Cardiac muscle cell (in vitro differentiated cells and primary cell): Measurements from ENCODE around the gene GCH1. TPM values are rescaled to one million over a fixed set of nuclear protein-coding genes. Genes with fewer than 3 reads are reported as not detected.
A peak's percentile ranks its signal among the peaks of the same experiment; 100 is the strongest.

Source experiments
- DNase-seq, 2 donors: peaks; one replicate each; pipeline versions ENCODE4 v3.0.0 to v3.0.0-alpha.2; 2010 to 2017; ENCODE audit warnings: low read depth in 1 of 2, low spot score in 1 of 2
- H3K27ac ChIP-seq: fragments of 200-600 bp; sonication (generic); 2 replicates; pipeline ENCODE4 v1.5.1; 2016
- H3K27me3 ChIP-seq: fragments of 200-600 bp; sonication (generic); 2 replicates; pipeline ENCODE4 v1.6.0; 2016; ENCODE audit warnings: control low read depth
- H3K36me3 ChIP-seq: fragments of 200-600 bp; sonication (generic); 2 replicates; pipeline ENCODE4 v1.5.1; 2016; ENCODE audit warnings: control low read depth
- H3K4me1 ChIP-seq: fragments of 200-600 bp; sonication (generic); 2 replicates; pipeline ENCODE4 v1.8.1; 2017; ENCODE audit warnings: low read depth, mild to moderate bottlenecking, mixed run types
- H3K4me3 ChIP-seq: fragments of 200-600 bp; sonication (generic); 2 replicates; pipeline ENCODE4 v1.5.1; 2016; ENCODE audit warnings: mild to moderate bottlenecking
- H3K9me3 ChIP-seq: fragments of 200-600 bp; sonication (generic); 2 replicates; pipeline ENCODE4 v1.5.1; 2017; ENCODE audit warnings: low read depth, mild to moderate bottlenecking, control low read depth
- polyA plus RNA-seq: library from polyadenylated mRNA; unstranded; fragments of >200 nt; fragmentation: Nextera tagmentation; extraction: Ambion mirVana; gene quantifications from 2 replicates; pipeline ENCODE4 v1.2.1, GENCODE V29; 2016
- total RNA-seq: library from RNA; depleted of rRNA; stranded (reverse); fragments of >200 nt; gene quantifications from 2 replicates; pipeline ENCODE4 v1.2.3, GENCODE V29; 2016
- TF ChIP-seq, protein P1 (sequence below): IDR thresholded peaks from 2 replicates; pipeline ENCODE4 v1.5.1; 2012; ENCODE audit warnings: low read depth, mild to moderate bottlenecking, low read length

Gene GCH1
- total and polyA plus RNA-seq, 2 experiments from 2014 or later, result 3.0 to 3.5 TPM

GRCh38 chr14:54816450-54816849, 86.2 kb downstream of the GCH1 start:
- no peaks in the 10 kb centered on the region for H3K9me3 ChIP-seq
- no peaks in the 10 kb centered on the region for H3K4me1 ChIP-seq
- TF ChIP-seq, protein P1, sequence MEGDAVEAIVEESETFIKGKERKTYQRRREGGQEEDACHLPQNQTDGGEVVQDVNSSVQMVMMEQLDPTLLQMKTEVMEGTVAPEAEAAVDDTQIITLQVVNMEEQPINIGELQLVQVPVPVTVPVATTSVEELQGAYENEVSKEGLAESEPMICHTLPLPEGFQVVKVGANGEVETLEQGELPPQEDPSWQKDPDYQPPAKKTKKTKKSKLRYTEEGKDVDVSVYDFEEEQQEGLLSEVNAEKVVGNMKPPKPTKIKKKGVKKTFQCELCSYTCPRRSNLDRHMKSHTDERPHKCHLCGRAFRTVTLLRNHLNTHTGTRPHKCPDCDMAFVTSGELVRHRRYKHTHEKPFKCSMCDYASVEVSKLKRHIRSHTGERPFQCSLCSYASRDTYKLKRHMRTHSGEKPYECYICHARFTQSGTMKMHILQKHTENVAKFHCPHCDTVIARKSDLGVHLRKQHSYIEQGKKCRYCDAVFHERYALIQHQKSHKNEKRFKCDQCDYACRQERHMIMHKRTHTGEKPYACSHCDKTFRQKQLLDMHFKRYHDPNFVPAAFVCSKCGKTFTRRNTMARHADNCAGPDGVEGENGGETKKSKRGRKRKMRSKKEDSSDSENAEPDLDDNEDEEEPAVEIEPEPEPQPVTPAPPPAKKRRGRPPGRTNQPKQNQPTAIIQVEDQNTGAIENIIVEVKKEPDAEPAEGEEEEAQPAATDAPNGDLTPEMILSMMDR, result no peak

GRCh38 chr14:54815515-54815914, 87.1 kb downstream of the GCH1 start:
- H3K27ac ChIP-seq, result no peak overlapping the region
- TF ChIP-seq, protein P1, result no peak
- no peaks in the 10 kb centered on the region for H3K36me3 ChIP-seq
- H3K9me3 ChIP-seq, result no peaks in the 10 kb centered on the region
- no peaks in the 10 kb centered on the region for H3K27me3 ChIP-seq
- DNase-seq, result no peak
- H3K4me3 ChIP-seq, result no peak overlapping the region
- no peaks in the 10 kb centered on the region for H3K4me1 ChIP-seq

More at GRCh38 chr14:54816450-54816849, 86.2 kb downstream of the GCH1 start:
- DNase-seq, result no peak
- H3K27me3 ChIP-seq, result no peaks in the 10 kb centered on the region
- no peak overlapping the region for H3K4me3 ChIP-seq
- H3K36me3 ChIP-seq, result no peaks in the 10 kb centered on the region
- H3K27ac ChIP-seq, result no peak overlapping the region

DNA sequence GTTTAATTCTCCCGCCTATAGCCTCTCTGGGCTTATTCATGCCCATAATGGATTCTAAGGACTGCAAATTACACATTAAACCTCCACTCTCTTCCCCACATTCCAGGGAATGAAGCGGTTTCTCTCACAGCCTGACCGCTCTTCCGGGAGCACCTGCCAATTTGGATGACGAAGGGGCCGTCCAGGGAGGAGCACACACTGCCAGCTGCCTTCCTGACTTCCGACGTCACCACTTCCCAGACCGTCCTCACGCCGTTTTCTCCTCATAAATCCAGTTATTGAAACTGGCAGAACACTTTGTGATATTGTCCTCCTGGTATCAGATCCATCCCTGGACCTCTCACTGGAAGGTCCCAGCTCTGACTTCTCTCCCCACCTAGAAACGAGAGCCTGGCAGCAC, 87.6 kb downstream of the GCH1 start:
- H3K4me3 ChIP-seq, result no peak overlapping the region
- no peaks in the 10 kb centered on the region for H3K27me3 ChIP-seq
- peak in 1 of 2 donors; percentile 82 for DNase-seq
- H3K4me1 ChIP-seq, result no peaks in the 10 kb centered on the region
- H3K27ac ChIP-seq, result no peak overlapping the region
- no peaks in the 10 kb centered on the region for H3K9me3 ChIP-seq
- TF ChIP-seq, protein P1, result no peak
- no peaks in the 10 kb centered on the region for H3K36me3 ChIP-seq

DNA sequence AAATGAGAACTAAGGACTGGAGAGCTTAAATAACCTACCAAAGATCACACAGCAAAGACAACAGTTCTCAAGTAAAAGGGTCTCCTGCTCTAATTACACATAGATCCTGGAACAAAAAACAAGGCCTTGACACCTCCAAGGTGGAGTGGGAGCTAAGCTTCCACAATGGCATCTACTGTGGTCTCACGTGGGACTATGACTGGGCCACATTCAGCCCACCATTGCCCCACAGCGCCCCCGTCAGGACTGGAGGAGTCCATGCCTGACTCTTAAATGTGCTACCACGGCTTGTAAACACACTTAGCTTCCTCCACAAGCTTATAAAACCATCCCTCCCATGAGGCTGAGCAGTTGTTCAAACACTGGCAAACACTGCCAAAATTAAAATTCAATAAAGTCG, 88.5 kb downstream of the GCH1 start:
- H3K36me3 ChIP-seq, result no peaks in the 10 kb centered on the region
- no peak for DNase-seq
- no peak overlapping the region for H3K4me3 ChIP-seq
- H3K27me3 ChIP-seq, result no peaks in the 10 kb centered on the region
- H3K27ac ChIP-seq, result no peak overlapping the region
- no peaks in the 10 kb centered on the region for H3K4me1 ChIP-seq
- no peaks in the 10 kb centered on the region for H3K9me3 ChIP-seq
- TF ChIP-seq, protein P1, result no peak

GRCh38 chr14:54813081-54813480, 89.5 kb downstream of the GCH1 start:
- Histone ChIP-seq H3K9me3 (no peaks in the 10 kb centered on the region), H3K4me1 (no peaks in the 10 kb centered on the region), H3K4me3 (no peak overlapping the region), H3K27ac (no peak overlapping the region), H3K36me3 (no peaks in the 10 kb centered on the region), H3K27me3 (no peaks in the 10 kb centered on the region)
- TF ChIP-seq, protein P1, result no peak
- no peak for DNase-seq

DNA sequence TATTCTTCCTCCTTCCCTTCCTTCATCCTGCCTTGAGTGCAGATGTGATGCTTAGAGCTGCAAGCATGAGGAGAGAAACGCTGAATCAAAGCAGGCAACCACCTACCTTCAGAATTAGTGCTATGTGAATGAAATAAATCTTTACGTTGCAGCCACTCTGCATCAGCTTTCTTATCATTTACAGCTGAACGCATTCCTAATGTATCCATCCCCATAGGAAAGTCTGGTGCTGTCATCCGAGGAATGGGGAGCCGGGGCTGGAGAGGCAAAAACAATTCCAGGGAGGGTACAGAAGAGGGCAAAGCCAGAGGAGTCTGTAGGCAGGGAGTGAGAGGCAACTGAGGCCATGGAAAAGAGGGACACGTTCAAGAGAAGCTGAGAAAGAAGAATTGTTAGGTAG, 90.0 kb downstream of the GCH1 start:
- Histone ChIP-seq H3K27ac (no peak overlapping the region), H3K27me3 (no peaks in the 10 kb centered on the region), H3K4me1 (no peaks in the 10 kb centered on the region), H3K9me3 (no peaks in the 10 kb centered on the region), H3K4me3 (no peak overlapping the region), H3K36me3 (no peaks in the 10 kb centered on the region)
- TF ChIP-seq, protein P1, result no peak
- DNase-seq, result no peak
